SK-N-SH treated with all-trans-retinoic acid at 6 μM for 48 hours (cell line): Measurements from ENCODE around the gene FAF1.

Experiments used
- CREB5 ChIP-seq: fragments of 250-450 bp; sonication (Bioruptor Pico); IDR thresholded peaks from 2 replicates; pipeline ENCODE4 v1.5.1; 2020; ENCODE audit warnings: low read depth, mild to moderate bottlenecking, moderate library complexity
- POU6F1 ChIP-seq: fragments of 250-450 bp; sonication (Bioruptor Pico); IDR thresholded peaks from 2 replicates; pipeline ENCODE4 v1.8.0; 2021; ENCODE audit warnings: low read depth, mild to moderate bottlenecking, moderate library complexity, borderline replicate concordance
- SNAI2 ChIP-seq: fragments of 250-450 bp; sonication (Bioruptor Pico); IDR thresholded peaks from 2 replicates; pipeline ENCODE4 v1.5.0; 2020; ENCODE audit warnings: mild to moderate bottlenecking, moderate library complexity
- TCF4 ChIP-seq: fragments of 250-450 bp; sonication (Bioruptor Pico); IDR thresholded peaks from 2 replicates; pipeline ENCODE4 v1.8.0; 2021; ENCODE audit warnings: mild to moderate bottlenecking, moderate library complexity, borderline replicate concordance
- TSHZ2 ChIP-seq: fragments of 250-450 bp; sonication (Bioruptor Pico); IDR thresholded peaks from 2 replicates; pipeline ENCODE4 v1.5.0; 2020; ENCODE audit warnings: mild to moderate bottlenecking, moderate library complexity
- ZNF565 ChIP-seq: fragments of 450-650 bp; formaldehyde crosslinking; conservative IDR thresholded peaks from 2 replicates; pipeline ENCODE4 v1.5.0; 2020; ENCODE audit warnings: low read depth, mild to moderate bottlenecking, moderate library complexity
- ZNF70 ChIP-seq: fragments of 450-650 bp; formaldehyde crosslinking; IDR thresholded peaks from 2 replicates; pipeline ENCODE4 v1.5.0; 2020; ENCODE audit warnings: mild to moderate bottlenecking, moderate library complexity
- ZNF8 ChIP-seq: fragments of 450-650 bp; formaldehyde crosslinking; IDR thresholded peaks from 2 replicates; pipeline ENCODE4 v1.5.0; 2020; ENCODE audit warnings: mild to moderate bottlenecking, moderate library complexity

- no peak for TF ChIP-seq ZNF565
- TF ChIP-seq CREB5 (CRISPR knock-in tag) = no peak
- TF ChIP-seq SNAI2 (CRISPR knock-in tag) = no peak
- TF ChIP-seq ZNF70 (CRISPR knock-in tag) = no peak
- no peak for TF ChIP-seq TCF4 (CRISPR knock-in tag)
- no peak for TF ChIP-seq TSHZ2
- TF ChIP-seq POU6F1 (CRISPR knock-in tag) = no peak
- TF ChIP-seq ZNF8 (CRISPR knock-in tag) = no peak
These were observed 33.6 kb upstream of the FAF1 start for GRCh38 chr1:50993645-50994044.
